Measurements from ENCODE around the gene PRKAB1.

DNA sequence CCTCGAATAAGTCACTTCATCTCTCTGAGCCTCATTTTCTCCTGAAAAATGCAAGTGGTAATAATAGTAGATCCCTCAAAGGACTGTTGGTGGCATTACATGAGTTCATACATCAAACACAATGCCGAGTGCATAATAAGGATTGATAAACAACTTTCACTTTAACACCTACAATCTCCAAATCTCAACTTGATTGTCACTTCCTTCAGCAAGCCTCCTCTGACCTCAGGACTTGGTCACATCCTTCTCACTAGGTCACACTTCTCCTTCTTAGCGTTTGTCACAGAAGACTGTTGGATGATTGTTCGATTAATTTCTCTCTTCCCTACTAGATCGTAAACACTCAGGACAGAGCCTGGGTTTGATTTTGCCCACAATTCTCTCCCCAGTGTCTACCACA lies 7.9 kb upstream of the PRKAB1 start:
- TF ChIP-seq POLR2AphosphoS5 (IDR thresholded peaks at IDR 0.05; ENCODE audit: low read depth, low read length) (no peak), CEBPB (IDR thresholded peaks at IDR 0.05; ENCODE audit: low read depth) (no peak), CTCF (IDR thresholded peaks at IDR 0.05 in 2 of 3, conservative IDR thresholded peaks at IDR 0.05 in 1 of 3; ENCODE audit: borderline replicate concordance in 1 of 3, insufficient read depth in 1 of 3, low read depth in 2 of 3, low read length in 2 of 3) (no peak)

Data from HCT116 (cell line).